GM18858 (cell line): ENCODE measurements around the gene TNNT2.

Experiments used
- ATAC-seq: cut with Tn5 transposase; IDR thresholded peaks from one replicate; pipeline ENCODE4 v1.9.1; 2021; ENCODE audit not compliant: unreplicated experiment

The TNNT2 gene

DNA sequence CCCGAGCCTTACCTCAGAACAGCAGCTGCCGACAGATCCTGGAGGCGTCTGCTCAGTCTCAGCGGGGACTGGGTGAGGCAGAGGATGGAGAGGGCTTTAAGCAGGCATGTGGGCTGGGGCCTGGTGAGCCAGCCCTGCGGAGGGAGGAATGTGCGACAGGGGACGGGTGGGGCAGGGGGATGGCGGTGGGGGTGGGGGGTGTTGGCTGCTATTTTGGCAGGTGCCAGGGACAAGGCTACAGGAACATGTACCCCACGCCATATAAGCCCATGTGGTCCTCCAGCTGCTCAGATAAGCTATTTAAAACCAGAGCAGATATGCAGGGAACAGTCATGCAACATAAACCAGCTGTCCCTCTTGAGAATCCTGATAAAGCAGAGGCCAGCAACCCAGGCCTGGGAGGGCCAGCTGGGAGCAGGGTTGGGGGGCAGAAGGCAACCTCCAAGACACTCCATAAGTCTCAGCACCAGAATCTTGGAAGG lies at the start of gene TNNT2:
TNNT2 (minus strand) TSS at position 70 of the 482 bp plus-strand sequence. CDS start 4,426 bp downstream, outside the sequence.
- ATAC-seq = no peak

DNA sequence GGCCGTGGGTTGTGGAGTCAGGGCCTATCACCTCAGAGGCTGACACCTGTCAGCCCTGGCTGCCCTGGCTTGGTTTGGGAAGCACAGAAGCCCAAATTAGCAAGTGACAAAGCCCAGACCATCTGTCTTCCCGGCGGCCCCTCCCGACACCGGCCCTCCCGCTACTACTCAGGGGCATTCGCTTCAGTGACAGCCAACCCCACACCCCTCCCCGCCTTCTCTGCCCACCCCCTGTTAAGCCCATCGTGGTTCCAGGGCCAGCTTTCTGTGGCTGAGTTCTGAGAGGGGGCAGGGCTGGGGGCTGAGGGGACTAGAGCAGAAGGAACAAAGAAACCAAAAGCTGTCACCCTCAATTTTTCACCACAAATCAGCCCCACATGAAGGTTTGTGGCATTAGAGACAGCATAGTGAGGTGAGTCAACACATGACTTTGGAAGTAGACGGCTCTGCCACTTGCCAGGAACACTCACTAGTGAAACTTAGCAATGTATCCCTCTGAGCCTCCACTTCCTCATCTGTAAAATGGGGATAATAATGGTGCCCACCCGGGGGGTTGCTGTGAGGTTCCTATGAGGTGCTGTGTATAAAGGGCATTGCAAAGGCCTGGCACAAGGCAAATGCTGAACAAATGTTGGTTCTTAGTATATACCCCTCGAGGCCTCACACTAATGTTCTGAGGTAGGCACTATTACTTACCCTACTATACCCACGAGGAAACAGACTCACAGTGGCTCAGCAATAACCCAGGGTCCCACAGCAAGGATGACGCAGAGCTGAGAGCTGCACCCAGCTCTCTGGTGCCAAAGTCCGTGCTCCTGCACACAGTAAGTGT lies 49.2 kb upstream of the TNNT2 start:
- ATAC-seq = no peak

DNA sequence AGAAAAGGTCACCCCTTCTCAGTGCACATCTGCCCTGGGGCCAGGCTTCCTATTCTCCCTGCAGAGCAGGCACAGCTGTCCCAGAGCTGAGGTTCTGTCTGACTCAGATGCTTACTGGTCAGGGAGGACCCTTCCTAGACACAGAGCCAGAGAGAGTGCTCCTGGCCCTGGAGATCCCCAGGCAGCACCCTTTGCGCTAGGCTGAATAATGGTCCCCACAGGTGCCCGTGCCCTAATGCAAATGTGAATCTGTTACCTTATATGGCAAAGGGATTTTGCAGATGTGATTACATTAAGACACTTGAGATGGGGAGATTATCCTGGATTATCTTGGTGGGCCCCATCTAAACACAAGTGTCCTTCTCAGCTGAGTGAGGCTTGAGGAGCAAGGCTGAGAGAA lies 46.7 kb upstream of the TNNT2 start:
- no peak for ATAC-seq

DNA sequence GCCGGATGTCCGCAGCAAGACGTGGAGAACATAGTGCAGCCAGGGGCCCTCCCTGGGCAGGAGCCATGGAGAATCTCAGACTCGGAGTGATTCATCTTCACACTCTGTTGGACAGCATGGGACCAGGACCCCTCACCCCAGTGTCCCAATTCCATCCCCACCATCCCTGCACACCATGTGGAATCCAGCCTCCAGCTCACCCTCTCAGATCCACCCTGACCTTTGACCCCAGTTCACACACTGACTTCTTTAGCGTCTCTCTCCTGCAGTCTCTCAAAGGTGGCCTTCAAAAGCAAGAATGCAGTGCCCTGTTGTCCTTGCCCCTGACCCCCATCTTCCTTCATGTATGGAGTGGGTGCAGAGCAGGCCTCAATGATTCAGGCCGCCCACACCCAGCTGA lies 46.2 kb upstream of the TNNT2 start:
- ATAC-seq = no peak

DNA sequence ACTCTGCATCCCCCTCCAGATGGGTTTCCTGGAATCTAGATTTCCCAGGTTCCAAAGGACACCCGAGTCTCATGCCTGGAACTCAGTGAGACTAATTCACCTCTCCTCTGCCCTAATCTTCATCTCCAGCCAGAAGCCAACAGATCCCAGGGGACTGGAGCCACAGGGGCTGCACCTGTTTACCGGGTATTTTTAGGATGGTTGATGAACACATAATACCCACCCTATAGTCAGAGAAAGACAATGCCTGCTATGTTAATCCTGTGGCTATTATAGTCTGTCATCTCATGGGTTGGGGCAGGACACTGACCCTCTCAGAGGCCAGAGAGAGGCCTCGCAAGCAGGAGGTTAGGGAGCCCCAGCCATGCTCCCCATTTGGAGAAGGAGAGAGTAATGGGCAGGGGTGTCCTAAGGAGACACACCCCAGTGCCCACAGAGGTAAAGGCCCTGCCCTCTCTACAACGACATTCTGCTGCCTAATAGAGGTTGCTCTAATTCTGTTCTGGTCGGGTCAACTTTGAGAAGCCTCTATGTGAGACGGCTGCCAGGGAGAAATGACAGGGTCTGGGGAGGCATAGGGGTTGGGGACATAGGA lies 45.1 kb upstream of the TNNT2 start:
- no peak for ATAC-seq

DNA sequence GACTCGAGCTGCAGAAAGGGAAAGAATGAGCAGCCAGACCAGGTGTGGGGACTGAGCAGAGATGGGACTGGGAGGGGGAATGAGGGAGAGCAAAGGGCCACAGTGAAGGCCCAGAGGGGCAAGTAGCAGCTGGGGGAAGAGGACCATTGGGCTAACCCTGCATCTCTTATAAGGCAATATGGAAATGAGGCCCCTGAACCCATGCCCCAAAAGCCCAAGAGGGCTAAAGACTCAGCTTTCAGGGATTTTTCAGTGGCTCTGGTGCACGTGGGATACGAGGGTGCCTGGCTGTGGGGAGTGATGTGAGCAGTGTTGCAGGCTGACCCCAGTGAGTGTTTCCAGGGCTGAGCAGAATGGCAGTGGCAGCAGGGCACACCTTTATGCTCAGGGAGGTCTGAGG lies 44.5 kb upstream of the TNNT2 start:
- ATAC-seq = no peak

DNA sequence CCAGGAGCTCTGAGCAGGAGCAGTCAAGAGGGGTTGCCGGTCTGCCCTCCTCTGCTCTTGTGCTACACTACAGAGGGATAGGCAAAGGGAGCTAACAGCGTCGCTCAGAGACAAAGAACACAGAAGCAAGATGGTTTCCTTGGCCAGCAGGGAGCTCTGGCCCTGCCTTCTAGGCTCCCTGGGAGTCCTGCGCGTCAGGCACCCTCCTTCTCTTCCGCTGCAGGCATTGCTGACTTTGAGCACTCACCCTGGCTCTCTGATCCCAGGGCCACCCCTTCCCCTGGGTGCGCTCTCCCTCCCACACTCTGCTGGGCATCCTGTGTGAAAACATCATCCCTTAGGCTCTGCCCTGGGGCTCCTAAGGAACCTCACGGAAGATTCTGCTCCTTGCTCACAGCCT lies 43.6 kb upstream of the TNNT2 start:
- no peak for ATAC-seq

DNA sequence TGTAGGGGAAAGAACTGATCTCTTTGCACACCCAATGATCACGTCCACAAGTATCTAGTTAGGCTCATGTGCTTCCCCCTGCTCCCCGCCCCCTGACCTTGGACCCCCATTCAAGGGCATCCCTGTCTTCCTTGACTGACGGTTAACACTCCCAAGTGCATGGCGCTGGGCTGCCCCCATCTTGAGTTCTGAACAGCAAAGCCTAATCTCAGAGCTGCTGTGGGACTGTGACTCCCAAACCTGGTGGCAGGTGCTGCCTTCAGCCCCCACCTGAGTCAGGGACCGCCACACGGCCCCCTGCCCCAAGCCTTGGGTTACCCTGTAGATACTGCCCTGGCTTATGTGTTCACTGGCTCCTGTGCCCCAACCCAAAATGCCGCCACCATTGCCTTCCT lies 43.1 kb upstream of the TNNT2 start:
- ATAC-seq = no peak

DNA sequence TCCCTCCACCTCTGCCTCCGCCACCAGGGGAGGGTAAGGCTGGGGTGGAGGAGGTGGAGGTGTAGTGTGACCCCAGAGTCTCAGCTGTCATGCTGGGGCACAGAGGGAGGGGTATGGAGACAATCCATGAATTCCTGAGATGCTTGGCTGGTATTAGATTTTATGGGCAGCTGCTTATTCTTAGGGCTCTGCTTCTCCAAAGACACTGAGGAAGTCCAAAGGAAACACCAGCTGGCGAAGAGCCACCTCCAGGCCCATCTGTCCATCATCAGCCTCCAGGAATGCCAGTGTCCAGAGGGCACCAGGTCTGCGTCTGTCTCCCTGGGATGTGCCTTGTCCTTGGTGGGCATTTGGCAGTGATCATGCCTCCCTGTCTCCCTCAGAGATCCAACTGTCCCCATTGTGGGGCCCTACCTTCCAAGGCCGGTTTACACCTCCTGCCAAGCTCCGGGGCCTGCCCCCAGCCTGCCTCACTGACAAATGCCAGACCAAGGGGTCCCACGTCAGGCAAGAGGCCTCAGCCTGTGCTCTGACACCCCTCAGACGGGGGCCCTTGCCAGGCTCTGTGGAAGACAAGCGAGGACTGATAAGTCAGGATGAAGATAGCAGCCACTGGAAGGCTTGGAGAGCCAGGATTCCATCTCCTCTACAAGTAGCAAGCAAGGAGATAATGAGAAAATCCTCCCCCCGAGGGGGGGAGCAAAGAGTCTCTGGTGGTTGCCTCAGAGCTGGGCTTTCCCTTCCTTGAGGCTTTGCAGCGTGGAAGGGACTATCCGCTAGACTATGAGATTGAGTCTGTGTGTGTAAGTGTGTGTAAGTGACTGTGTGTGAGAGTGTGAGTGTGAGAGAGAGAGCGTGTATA lies 42.5 kb upstream of the TNNT2 start:
- no peak for ATAC-seq

DNA sequence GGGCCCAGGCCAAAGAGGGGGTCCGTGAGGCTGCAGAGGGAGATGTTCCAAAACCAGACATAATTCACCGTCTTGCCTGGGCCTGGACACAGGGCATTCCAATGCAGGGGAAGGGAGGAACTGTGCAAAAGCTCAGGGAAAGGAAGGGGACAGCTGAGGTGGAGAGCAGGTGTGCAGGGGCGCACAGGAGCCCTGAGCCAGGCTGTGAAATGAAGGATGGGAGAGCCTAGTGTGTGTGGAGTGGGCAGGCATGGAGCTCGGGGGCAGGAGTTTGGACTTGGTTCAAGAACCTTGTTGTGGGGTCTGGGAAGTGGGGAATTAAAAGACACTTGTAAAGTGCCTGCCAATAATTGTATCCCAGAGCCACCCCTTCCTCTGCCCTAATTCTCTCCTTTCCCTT lies 41.8 kb upstream of the TNNT2 start:
- no peak for ATAC-seq

DNA sequence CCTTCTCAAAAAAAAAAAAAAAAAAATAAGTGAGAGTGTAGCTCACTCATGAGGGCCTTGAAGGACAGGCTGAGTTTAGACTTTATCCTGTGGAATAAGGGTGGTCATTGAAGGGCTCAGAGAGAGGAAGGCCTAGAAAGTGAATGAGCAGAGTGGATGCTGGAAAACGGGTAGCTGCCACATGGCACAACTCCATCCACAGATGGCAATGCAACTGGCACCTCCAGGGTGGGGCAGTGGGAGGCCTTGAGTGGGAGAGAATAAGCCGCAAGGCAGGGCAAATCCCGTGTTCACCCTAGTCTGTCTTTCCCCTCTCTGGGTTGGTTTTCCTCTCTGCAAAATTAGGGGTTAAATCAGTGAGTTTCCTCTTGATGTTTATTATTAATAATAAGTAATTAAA lies 41.0 kb upstream of the TNNT2 start:
- ATAC-seq = no peak

DNA sequence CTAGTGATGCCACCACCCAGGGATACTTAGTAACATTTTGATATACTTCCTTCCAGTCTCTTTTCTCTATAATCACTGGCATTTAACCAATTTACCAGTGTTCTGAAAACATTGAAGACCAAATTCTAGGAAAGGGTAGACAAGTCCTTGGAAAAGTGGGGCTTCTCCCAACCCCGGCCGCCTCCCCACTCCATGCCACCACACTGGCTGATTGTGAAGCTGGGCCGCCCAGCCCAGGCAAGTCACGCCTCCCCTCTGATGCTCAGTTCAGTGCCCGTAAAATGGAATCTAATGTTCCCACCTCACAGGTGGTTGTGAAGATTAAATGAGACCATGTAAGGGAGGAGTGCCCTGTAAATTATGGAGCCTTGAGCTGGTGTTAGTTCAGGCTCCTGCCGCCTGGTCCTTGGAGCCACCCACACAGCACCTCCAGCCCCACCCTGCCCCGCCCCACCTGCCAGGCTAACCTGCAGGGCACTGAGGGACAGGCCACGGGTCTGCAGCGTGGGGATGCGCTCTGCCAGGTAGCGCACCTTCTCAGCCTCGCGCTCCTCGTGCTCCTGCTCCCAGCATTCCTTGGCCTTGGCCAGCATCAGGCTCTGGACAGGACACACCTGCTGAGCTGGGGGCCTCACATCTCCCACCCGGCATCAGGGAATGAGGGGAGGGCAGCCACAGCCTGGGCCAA lies 36.7 kb upstream of the TNNT2 start:
- ATAC-seq = no peak

DNA sequence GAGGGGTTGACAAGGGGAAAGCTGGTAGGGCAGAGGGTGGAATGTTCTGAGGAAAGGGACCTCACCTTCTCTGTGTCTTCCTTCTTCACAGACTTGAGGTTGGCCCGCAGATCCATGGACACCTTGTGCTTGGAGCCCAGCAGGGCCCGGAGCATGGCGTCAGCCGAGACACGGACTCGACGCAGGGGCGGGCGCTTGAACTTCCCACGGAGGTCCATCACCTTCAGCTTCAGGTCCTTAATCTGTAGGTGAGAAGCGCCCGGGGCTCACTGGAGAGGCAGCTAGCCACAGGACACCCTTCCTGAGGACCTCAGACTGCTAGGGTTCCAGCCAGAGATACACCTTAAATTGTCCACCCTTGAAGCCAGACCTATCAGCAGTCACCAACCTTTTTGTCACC lies 33.8 kb upstream of the TNNT2 start:
- ATAC-seq = no peak

DNA sequence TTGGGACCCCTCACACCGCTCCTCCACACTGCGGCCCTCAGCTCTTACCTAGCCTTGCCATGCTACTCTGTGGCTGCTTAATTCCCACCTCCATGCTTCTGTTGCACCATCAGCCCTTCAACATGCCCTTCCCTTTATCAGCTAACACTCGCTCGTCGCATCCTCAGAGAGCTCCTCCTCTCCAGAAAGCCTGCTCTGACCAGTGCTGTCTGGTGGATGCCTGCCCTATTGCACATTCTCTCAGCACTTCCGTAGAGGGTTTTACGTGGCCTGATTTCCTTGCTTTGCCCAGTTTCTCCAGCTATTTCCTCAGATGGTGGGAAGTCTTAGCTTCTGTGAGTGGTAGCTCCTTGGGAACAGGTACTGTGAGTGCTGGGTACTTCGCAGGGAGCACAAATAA lies 32.0 kb upstream of the TNNT2 start:
- ATAC-seq = no peak

DNA sequence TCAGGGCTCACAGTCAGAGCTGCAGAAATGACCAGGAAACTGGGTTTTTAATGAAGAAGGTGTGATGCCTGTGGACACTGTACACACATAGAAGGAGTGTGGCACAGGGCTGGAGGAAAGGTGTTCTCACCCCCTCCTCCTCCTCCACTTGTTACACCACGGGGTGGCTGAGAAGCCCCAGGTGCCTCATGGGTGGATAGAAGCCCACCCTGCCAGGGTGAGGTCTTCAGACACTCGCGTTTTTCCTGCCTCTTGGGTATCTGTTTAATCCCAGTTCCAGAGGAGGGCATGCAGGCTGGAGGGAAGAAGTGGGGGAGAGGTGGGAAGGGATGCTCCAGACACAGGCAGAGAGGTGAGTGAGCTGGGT lies 31.3 kb upstream of the TNNT2 start:
- ATAC-seq = no peak

DNA sequence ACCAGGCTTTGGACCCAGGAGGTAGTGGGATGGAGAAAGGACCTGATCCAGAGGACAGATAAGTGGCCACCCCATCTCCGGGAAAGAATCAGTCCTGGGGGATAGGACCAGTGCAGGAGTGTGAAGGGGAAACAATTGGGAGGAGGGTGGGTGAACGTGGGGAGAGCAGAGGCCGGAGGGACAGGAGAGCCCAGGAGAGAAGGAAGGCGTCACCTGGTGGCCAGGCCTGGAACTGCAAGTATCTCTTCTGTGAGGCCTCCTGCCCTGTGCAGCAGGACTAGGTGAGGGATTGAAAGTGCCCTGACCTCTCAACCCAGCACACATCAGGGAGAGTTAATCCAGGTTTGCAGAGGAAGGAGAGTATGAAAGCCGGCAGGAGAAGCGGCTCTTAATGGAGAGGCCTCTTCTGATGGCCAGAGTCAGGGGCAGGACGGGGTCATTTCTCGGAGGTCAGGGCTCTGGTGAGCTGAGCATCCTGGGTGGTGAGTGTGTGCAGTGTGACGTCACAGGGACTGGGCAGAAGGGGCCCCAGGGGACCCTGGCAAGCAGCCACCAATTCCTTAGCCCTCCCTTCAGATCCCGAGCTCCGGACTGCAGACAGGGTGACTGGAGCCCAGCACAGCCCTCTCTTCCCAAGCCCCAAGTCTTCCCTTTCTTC lies 30.8 kb upstream of the TNNT2 start:
- no peak for ATAC-seq

DNA sequence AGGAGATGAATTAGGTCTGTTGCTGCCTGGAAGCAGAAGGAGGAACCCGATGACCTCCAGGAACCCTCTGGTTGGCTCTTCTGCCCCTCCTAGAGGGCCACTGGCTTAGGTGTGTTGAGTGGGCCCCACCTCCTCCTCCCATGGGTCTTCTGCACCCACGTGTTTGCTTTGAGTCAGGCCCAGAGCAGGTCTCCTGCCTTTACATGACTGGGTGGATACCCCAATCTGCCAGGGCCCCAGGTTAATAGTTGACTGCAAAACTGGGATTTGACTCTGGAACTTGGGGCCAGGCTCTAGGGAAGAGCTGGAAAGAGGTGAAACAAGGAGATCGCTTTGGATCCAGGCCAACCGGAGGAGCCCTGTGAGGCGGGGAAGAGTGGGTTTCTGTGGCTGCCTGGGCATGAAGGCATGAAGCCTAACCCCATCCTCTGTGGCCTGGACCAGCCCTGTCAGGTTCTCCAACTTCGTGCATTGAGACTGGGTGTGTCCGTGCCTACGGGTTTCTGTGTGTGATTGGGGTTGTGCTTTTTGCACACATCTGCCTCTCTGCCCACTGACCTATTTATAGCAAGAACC lies 29.4 kb upstream of the TNNT2 start:
- no peak for ATAC-seq

DNA sequence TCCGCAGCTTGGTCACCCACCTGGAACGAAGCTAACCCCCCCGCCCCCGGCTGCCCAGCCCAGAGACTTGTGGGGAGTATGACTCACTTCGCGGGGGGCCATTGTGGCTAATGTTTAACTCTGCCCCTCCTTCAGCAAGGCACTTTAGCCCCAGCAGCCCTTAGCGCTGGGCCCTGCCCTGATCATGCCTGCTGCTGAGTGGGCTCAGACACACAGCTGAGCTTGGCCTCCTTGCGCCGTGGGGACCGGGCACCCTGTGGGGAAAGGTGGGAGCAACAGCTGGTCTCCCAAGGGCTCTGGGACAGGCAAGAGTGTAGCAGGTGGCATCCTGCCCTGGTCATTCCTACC lies 28.0 kb upstream of the TNNT2 start:
- no peak for ATAC-seq

DNA sequence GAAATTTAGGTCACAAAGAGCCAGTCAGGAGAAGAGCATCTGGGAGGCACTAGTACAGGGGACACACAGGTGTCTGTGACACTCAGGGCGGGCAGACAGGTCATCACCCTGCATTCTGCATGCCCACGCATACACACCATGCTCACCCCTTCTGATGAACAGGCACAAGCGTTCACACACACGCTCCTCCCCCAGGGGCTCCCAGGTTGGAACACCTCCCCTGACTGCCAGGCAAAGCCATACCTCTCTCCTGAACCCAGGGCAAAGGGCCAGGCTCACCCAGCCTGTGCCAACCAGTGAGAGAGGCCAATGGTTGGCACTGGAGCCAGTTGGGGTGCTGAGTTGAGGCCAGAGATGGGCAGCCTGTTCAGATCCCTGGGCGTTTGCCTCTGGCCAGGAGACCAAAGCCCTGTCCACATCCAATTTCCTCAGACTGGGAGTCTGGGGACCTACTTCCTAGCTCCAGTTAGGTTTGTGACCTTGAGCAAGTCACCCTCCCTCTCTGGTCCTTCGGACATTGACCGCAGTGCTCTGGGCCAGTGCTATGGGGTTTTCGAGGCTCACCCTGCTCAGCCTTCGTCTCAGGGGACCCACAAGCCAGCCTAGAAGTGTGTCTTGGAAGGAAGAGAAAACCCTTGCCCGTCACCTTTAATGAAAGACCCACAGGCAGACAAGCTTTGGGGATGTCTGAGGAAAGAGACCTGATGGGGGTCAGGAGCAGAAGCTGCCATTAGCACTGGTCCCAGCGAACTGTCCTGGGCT lies 27.4 kb upstream of the TNNT2 start:
- ATAC-seq = no peak

DNA sequence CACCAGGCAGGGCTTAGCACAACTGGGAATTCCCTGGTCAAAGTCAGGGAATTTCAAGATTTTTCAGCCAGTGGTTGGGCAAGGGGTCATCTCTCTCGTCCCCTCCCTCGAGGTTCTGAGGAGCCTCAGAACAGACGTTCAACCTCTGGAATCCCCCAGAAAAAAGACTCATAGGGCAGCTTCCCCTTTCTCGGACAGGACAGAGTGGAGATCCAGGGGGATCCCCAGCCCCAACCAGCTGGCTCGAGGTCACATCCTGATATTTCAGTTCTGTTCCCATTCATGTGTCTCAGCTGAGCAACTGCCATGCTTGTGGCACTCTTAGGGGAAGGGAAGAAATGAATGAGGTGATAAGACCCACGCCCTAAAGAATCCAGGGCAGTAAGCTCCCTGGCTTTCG lies 26.6 kb upstream of the TNNT2 start:
- ATAC-seq = no peak
